Measurements from ENCODE around the gene AGAP1. TPM values are rescaled to one million over a fixed set of nuclear protein-coding genes. Genes with fewer than 3 reads are reported as not detected.

The AGAP1 gene
- total RNA-seq, 1 donor from 2014 or later, result 20.4 TPM

- peaks cover 5% of the 10 kb centered on the region for H3K9me3 Mint-ChIP-seq
- H3F3A ChIP-seq (ENCODE audit: low read depth), result peaks cover 3% of the 10 kb centered on the region
- H3K4me2 ChIP-seq, result peak overlapping the region; percentile 100
- peaks cover 53% of the 10 kb centered on the region for H3K79me2 ChIP-seq (ENCODE audit: low read depth)
- peaks cover 52% of the 10 kb centered on the region for H4K20me1 ChIP-seq (ENCODE audit: low read depth)
- H3K27ac Mint-ChIP-seq, result no peak overlapping the region
- H3K9me3 ChIP-seq (ENCODE audit: low read depth), result no peaks in the 10 kb centered on the region
- peak overlapping the region; percentile 92 for H3K4me3 Mint-ChIP-seq
- peaks cover 14% of the 10 kb centered on the region for H3K36me3 Mint-ChIP-seq
- H3K36me3 ChIP-seq, result no peaks in the 10 kb centered on the region
- H3K27me3 Mint-ChIP-seq (ENCODE audit: insufficient read depth, low read depth), result peaks cover 16% of the 10 kb centered on the region
- peaks cover 51% of the 10 kb centered on the region for H3K4me1 ChIP-seq
- H3K27ac ChIP-seq, result no peak overlapping the region
- TF ChIP-seq CTCF (IDR thresholded peaks at IDR 0.05), result peak; percentile 12
- TF ChIP-seq EZH2phosphoT487 (IDR thresholded peaks at IDR 0.05), result no peak
- peak overlapping the region; percentile 12 for H3K9ac ChIP-seq
- no peaks in the 10 kb centered on the region for H3K27me3 ChIP-seq
- peak overlapping the region; percentile 92 for H3K4me3 ChIP-seq
- H3K4me1 Mint-ChIP-seq, result peaks cover 52% of the 10 kb centered on the region
- DNase-seq (ENCODE audit: low spot score), result peak; percentile 70
- H2AFZ ChIP-seq (replicated peaks), result no peak overlapping the region
Observed at GRCh38 chr2:235494716-235495372, 1.0 kb downstream of the AGAP1 start.

DNA sequence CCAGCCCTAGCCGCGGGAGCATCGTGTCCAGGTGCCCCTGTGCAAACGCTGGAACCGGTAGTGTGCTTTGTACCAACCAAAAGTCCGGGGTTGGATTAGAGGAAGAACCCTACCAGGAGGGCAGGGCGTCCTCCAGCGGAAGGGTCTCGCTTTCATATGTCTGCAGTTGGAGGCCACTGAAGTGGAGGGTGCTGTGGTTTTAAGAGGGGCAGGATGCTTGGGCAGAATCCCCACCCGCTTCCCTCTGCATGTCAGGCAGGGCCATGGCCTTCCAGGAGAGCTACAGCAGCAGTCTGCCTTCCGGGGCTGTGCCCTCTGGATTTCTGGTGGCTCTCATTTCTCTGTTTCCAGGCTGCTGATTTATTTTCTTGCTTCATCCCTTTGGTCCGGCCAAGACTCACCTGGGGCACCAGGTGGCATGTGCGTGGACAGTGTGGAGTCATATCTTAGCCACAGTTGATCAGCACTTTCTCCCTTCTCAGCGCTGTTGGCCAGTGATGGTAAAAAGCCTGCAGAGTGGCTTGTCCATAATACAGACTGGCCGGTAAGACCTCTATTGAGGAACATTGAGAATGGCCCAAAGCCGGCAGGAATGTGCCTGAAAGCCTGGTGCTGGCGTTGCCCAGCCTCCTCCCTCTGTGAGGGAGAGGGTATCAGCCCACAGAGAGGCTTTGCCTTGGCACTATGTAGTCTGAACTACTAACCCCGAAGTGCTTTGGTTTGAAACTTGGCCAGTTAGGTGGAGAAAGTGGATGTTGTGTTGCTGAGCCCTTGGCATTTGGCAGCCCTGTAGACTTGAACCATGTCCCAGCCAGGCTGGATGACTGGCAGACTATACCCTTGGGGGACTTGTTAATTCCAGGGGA is 1.8 kb downstream of the AGAP1 start:
- Mint-ChIP-seq H3K4me3 (peak overlapping the region; percentile 92), H3K27me3 (ENCODE audit: insufficient read depth, low read depth) (peaks cover 16% of the 10 kb centered on the region), H3K36me3 (peaks cover 16% of the 10 kb centered on the region), H3K27ac (no peak overlapping the region), H3K9me3 (no peaks in the 10 kb centered on the region), H3K4me1 (peaks cover 59% of the 10 kb centered on the region)
- no peaks in the 10 kb centered on the region for H3K27me3 ChIP-seq
- no peak overlapping the region for H2AFZ ChIP-seq (replicated peaks)
- no peak overlapping the region for H3K27ac ChIP-seq
- H3K9me3 ChIP-seq (ENCODE audit: low read depth), result no peaks in the 10 kb centered on the region
- TF ChIP-seq EZH2phosphoT487 (IDR thresholded peaks at IDR 0.05) (no peak), CTCF (IDR thresholded peaks at IDR 0.05) (no peak), EZH2 (IDR thresholded peaks at IDR 0.05) (no peak)
- peaks cover 60% of the 10 kb centered on the region for H4K20me1 ChIP-seq (ENCODE audit: low read depth)
- peak overlapping the region; percentile 92 for H3K4me3 ChIP-seq
- peak overlapping the region; percentile 100 for H3K4me2 ChIP-seq
- peaks cover 57% of the 10 kb centered on the region for H3K4me1 ChIP-seq
- peak; percentile 51 for DNase-seq (ENCODE audit: low spot score)
- H3F3A ChIP-seq (ENCODE audit: low read depth), result peaks cover 4% of the 10 kb centered on the region
- no peaks in the 10 kb centered on the region for H3K36me3 ChIP-seq
- H3K9ac ChIP-seq, result no peak overlapping the region
- H3K79me2 ChIP-seq (ENCODE audit: low read depth), result peaks cover 61% of the 10 kb centered on the region

GRCh38 chr2:235496239-235496621 is 2.4 kb downstream of the AGAP1 start:
- Histone ChIP-seq H3F3A (ENCODE audit: low read depth) (peaks cover 10% of the 10 kb centered on the region), H3K4me3 (peak overlapping the region; percentile 92), H3K27me3 (no peaks in the 10 kb centered on the region), H3K79me2 (ENCODE audit: low read depth) (peaks cover 67% of the 10 kb centered on the region), H4K20me1 (ENCODE audit: low read depth) (peaks cover 66% of the 10 kb centered on the region), H2AFZ (replicated peaks) (no peak overlapping the region), H3K27ac (no peak overlapping the region), H3K4me2 (peak overlapping the region; percentile 100), H3K4me1 (peaks cover 63% of the 10 kb centered on the region), H3K9ac (no peak overlapping the region), H3K9me3 (ENCODE audit: low read depth) (no peaks in the 10 kb centered on the region), H3K36me3 (no peaks in the 10 kb centered on the region)
- Mint-ChIP-seq H3K4me3 (peak overlapping the region; percentile 92), H3K4me1 (peaks cover 66% of the 10 kb centered on the region), H3K36me3 (peaks cover 16% of the 10 kb centered on the region), H3K9me3 (no peaks in the 10 kb centered on the region), H3K27me3 (ENCODE audit: insufficient read depth, low read depth) (peaks cover 16% of the 10 kb centered on the region), H3K27ac (no peak overlapping the region)
- TF ChIP-seq CTCF (IDR thresholded peaks at IDR 0.05), result no peak
- TF ChIP-seq EZH2 (IDR thresholded peaks at IDR 0.05), result no peak
- no peak for TF ChIP-seq EZH2phosphoT487 (IDR thresholded peaks at IDR 0.05)
- DNase-seq (ENCODE audit: low spot score), result no peak

All from neural progenitor cell (in vitro differentiated cells).